SU-DHL-6 (cell line): ENCODE measurements around the gene LYPD1.

Experiments
- H2AFZ ChIP-seq: fragments of 200-600 bp; sonication (generic); 2 replicates; pipeline ENCODE4 v1.6.1; 2014; ENCODE audit warnings: low read depth, mild to moderate bottlenecking, moderate library complexity, mixed read lengths, antibody characterized with exemption, low read length; ENCODE audit not compliant: severe bottlenecking
- H3F3A ChIP-seq: fragments of 200-600 bp; shearing (Covaris generic); 2 replicates; pipeline ENCODE4 v1.6.0; 2016; ENCODE audit warnings: antibody characterized with exemption, mild to moderate bottlenecking; ENCODE audit not compliant: insufficient read depth
- H3K27ac ChIP-seq: fragments of 200-600 bp; sonication (generic); 2 replicates; pipeline ENCODE4 v1.5.1; 2016; ENCODE audit warnings: low read depth, mild to moderate bottlenecking, low read length, moderate library complexity, mixed read lengths
- H3K27me3 ChIP-seq: fragments of 200-600 bp; sonication (generic), shearing (Covaris generic); 2 replicates; pipeline ENCODE4 v1.6.0; 2014; ENCODE audit warnings: mild to moderate bottlenecking, low read length
- H3K36me3 ChIP-seq: fragments of 200-600 bp; sonication (generic); 2 replicates; pipeline ENCODE4 v1.6.1; 2014; ENCODE audit warnings: mild to moderate bottlenecking, low read length, mixed read lengths
- H3K4me2 ChIP-seq: fragments of 300-600, 200-600 bp; shearing (Covaris generic), sonication (generic); 2 replicates; pipeline ENCODE4 v1.6.0; 2014; ENCODE audit warnings: low read length, low read depth, mild to moderate bottlenecking; ENCODE audit not compliant: poor library complexity, severe bottlenecking
- H3K4me3 ChIP-seq: fragments of 200-600 bp; sonication (generic); 2 replicates; pipeline ENCODE4 v1.5.1; 2014; ENCODE audit warnings: antibody characterized with exemption, low read length, mild to moderate bottlenecking, mixed read lengths; ENCODE audit not compliant: insufficient read depth, poor library complexity, severe bottlenecking
- H3K79me2 ChIP-seq: fragments of 200-600 bp; sonication (generic); 2 replicates; pipeline ENCODE4 v1.6.1; 2014; ENCODE audit warnings: mild to moderate bottlenecking, low read length, moderate library complexity; ENCODE audit not compliant: insufficient read depth
- H3K9ac ChIP-seq: fragments of 200-600 bp; sonication (generic); 2 replicates; pipeline ENCODE4 v1.7.0; 2014; ENCODE audit warnings: mild to moderate bottlenecking, low read length
- H3K9me2 ChIP-seq: fragments of 200-600 bp; sonication (generic); replicated peaks from 2 replicates; pipeline ENCODE4 v1.6.1; 2014; ENCODE audit warnings: low read length; ENCODE audit not compliant: insufficient read depth
- H3K9me3 ChIP-seq: fragments of 200-600 bp; sonication (generic); 2 replicates; pipeline ENCODE4 v1.6.1; 2014; ENCODE audit warnings: low read length, mixed read lengths; ENCODE audit not compliant: insufficient read depth
- H4K20me1 ChIP-seq: fragments of 200-600 bp; sonication (generic); 2 replicates; pipeline ENCODE4 v1.6.1; 2014; ENCODE audit warnings: low read depth, mild to moderate bottlenecking, antibody characterized with exemption, low read length, moderate library complexity, mixed read lengths
- EZH2phosphoT487 ChIP-seq: fragments of 200-600 bp; sonication (generic), shearing (Covaris generic); conservative IDR thresholded peaks from 2 replicates; pipeline ENCODE4 v1.6.1; 2018; ENCODE audit warnings: mild to moderate bottlenecking, antibody characterized with exemption, low read length, moderate library complexity, mixed read lengths
- TF ChIP-seq, protein P1 (sequence below): fragments of 200-600 bp; sonication (generic); IDR thresholded peaks from one replicate; pipeline ENCODE4 v1.5.1; 2017; ENCODE audit warnings: antibody characterized with exemption, mild to moderate bottlenecking, low read length, moderate library complexity; ENCODE audit not compliant: insufficient read depth, poor library complexity, severe bottlenecking

Gene LYPD1

DNA sequence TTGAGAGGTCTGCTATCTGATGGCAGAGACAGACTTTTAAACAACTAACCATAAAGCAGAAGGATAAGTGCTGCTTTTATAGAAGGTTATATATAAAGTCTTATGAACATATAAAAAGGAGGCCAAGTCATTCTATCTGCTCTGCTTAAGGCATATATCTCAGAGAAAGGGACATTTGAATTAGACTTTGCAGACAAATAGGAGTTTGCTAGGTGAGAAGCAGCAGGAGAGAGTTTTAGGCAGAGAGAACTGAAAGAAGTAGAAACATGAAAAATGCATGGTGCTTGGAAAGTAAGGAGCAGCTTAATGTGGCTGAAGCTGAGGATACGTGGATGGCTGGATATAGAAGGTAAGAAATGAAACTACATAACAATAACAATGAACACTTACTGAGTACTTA is 65.4 kb downstream of the LYPD1 start:
- Histone ChIP-seq H3K79me2 (no peaks in the 10 kb centered on the region), H3K9me2 (no peaks in the 10 kb centered on the region), H3K27ac (no peak overlapping the region), H2AFZ (no peak overlapping the region), H3K4me2 (no peak overlapping the region), H3K9me3 (no peaks in the 10 kb centered on the region), H3K36me3 (no peaks in the 10 kb centered on the region), H3F3A (no peaks in the 10 kb centered on the region), H3K4me3 (no peak overlapping the region), H3K9ac (no peak overlapping the region), H4K20me1 (no peaks in the 10 kb centered on the region), H3K27me3 (no peaks in the 10 kb centered on the region)
- no peak for TF ChIP-seq EZH2phosphoT487
- TF ChIP-seq, protein P1, sequence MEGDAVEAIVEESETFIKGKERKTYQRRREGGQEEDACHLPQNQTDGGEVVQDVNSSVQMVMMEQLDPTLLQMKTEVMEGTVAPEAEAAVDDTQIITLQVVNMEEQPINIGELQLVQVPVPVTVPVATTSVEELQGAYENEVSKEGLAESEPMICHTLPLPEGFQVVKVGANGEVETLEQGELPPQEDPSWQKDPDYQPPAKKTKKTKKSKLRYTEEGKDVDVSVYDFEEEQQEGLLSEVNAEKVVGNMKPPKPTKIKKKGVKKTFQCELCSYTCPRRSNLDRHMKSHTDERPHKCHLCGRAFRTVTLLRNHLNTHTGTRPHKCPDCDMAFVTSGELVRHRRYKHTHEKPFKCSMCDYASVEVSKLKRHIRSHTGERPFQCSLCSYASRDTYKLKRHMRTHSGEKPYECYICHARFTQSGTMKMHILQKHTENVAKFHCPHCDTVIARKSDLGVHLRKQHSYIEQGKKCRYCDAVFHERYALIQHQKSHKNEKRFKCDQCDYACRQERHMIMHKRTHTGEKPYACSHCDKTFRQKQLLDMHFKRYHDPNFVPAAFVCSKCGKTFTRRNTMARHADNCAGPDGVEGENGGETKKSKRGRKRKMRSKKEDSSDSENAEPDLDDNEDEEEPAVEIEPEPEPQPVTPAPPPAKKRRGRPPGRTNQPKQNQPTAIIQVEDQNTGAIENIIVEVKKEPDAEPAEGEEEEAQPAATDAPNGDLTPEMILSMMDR = no peak

DNA sequence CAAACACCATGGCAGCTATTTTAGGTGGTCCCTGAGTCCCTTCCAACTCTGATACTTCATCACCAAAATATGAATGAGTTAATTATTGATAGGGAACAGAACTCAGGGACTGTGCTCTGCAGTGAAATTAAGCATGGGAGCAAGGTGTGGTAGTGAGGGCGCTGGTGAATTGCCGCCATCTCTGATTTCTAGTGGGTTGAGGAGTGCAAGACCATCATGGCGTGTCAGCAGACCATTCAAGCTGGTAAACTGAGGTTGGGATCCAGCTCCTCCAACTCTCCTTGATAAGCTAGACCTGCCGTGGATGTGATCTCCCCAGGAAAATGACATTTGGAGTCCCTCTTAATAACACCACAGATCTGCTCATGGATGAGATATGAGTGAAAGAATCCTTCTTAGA is 70.4 kb downstream of the LYPD1 start:
- no peaks in the 10 kb centered on the region for H3F3A ChIP-seq
- H3K4me3 ChIP-seq = no peak overlapping the region
- no peaks in the 10 kb centered on the region for H3K79me2 ChIP-seq
- H4K20me1 ChIP-seq = no peaks in the 10 kb centered on the region
- no peak overlapping the region for H3K9ac ChIP-seq
- TF ChIP-seq EZH2phosphoT487 = no peak
- TF ChIP-seq, protein P1 = no peak
- no peak overlapping the region for H3K4me2 ChIP-seq
- H3K36me3 ChIP-seq = no peaks in the 10 kb centered on the region
- no peaks in the 10 kb centered on the region for H3K9me3 ChIP-seq
- H3K27ac ChIP-seq = no peak overlapping the region
- no peaks in the 10 kb centered on the region for H3K27me3 ChIP-seq
- no peaks in the 10 kb centered on the region for H3K9me2 ChIP-seq
- no peak overlapping the region for H2AFZ ChIP-seq

DNA sequence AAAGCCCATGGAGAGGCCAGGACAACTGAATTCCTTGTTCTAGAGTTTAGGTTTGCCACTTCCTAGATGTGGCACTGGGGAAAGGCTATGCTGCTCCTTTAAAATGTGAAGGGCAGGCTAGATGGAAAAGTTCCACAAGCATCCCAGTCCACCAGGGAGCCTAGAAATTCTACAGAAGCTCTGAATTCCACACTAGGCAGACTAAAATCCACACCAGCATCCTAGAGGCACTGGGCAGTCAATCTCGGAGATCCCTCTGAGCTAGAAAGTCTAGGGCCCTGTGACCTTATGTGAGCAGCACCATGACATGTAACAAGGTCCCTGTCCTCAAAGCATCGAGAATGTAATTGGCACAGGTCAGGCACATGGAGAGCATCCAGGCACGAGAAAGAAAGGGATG is 71.5 kb downstream of the LYPD1 start:
- Histone ChIP-seq H3K36me3 (no peaks in the 10 kb centered on the region), H3K4me3 (no peak overlapping the region), H3K27me3 (no peaks in the 10 kb centered on the region), H3K79me2 (no peaks in the 10 kb centered on the region), H3F3A (no peaks in the 10 kb centered on the region), H4K20me1 (no peaks in the 10 kb centered on the region), H3K9me2 (no peaks in the 10 kb centered on the region), H3K9me3 (no peaks in the 10 kb centered on the region), H3K27ac (no peak overlapping the region), H2AFZ (no peak overlapping the region), H3K9ac (no peak overlapping the region), H3K4me2 (no peak overlapping the region)
- TF ChIP-seq, protein P1 = no peak
- no peak for TF ChIP-seq EZH2phosphoT487
